ENCODE data around the gene APBA2. TPM values are rescaled to one million over a fixed set of nuclear protein-coding genes. Genes with fewer than 3 reads are reported as not detected.

APBA2 gene
- total and polyA plus RNA-seq, 2 donors, result 6.7 to 15.3 TPM

GRCh38 chr15:28904541-28905315 is 19.0 kb downstream of the APBA2 start:
- peak in 1 of 9 donors; percentile 46 for DNase-seq (ENCODE audit: low read depth in 6 of 9, low spot score in 9 of 9)
- H3K27ac ChIP-seq (ENCODE audit: low read depth in 1 of 2, low read length in 1 of 2), result peak overlapping the region in 1 of 2 donors; percentile 33

GRCh38 chr15:28907338-28907960 is 21.7 kb downstream of the APBA2 start:
- H3K4me3 ChIP-seq (ENCODE audit: low read length in 2 of 2), result no peak overlapping the region
- 95% methylated on average over 11 of the region's 11 CpGs for WGBS
- H3K27me3 ChIP-seq (ENCODE audit: control insufficient read depth in 2 of 2, insufficient read depth in 1 of 2, low read length in 1 of 2), result no peaks in the 10 kb centered on the region
- peaks cover 9 to 20% of the 10 kb centered on the region in 2 donors for H3K4me1 ChIP-seq (ENCODE audit: control insufficient read depth in 2 of 2, insufficient read depth in 2 of 2, low read length in 2 of 2)
- H3K9me3 ChIP-seq (ENCODE audit: control insufficient read depth in 2 of 2, insufficient read depth in 1 of 2, low read length in 1 of 2), result no peaks in the 10 kb centered on the region
- H3K27ac ChIP-seq (ENCODE audit: low read depth in 1 of 2, low read length in 1 of 2), result no peak overlapping the region
- no peaks in the 10 kb centered on the region for H3K36me3 ChIP-seq (ENCODE audit: control insufficient read depth in 2 of 2, insufficient read depth in 2 of 2, low read length in 1 of 2)
- no peak for DNase-seq (ENCODE audit: low read depth in 6 of 9, low spot score in 9 of 9)

More at GRCh38 chr15:28904541-28905315, 19.0 kb downstream of the APBA2 start:
- Histone ChIP-seq H3K4me1 (ENCODE audit: control insufficient read depth in 2 of 2, insufficient read depth in 2 of 2, low read length in 2 of 2) (peaks cover 6 to 18% of the 10 kb centered on the region in 2 donors), H3K9me3 (ENCODE audit: control insufficient read depth in 2 of 2, insufficient read depth in 1 of 2, low read length in 1 of 2) (no peaks in the 10 kb centered on the region), H3K4me3 (ENCODE audit: low read length in 2 of 2) (no peak overlapping the region), H3K27me3 (ENCODE audit: control insufficient read depth in 2 of 2, insufficient read depth in 1 of 2, low read length in 1 of 2) (no peaks in the 10 kb centered on the region), H3K36me3 (ENCODE audit: control insufficient read depth in 2 of 2, insufficient read depth in 2 of 2, low read length in 1 of 2) (no peaks in the 10 kb centered on the region)
- 37% methylated on average over 11 of the region's 11 CpGs for WGBS

GRCh38 chr15:28909958-28910500 is 24.3 kb downstream of the APBA2 start:
- WGBS, result 96% methylated on average over 7 of the region's 7 CpGs
- no peaks in the 10 kb centered on the region for H3K27me3 ChIP-seq (ENCODE audit: control insufficient read depth in 2 of 2, insufficient read depth in 1 of 2, low read length in 1 of 2)
- no peak for DNase-seq (ENCODE audit: low read depth in 6 of 9, low spot score in 9 of 9)
- H3K4me1 ChIP-seq (ENCODE audit: control insufficient read depth in 2 of 2, insufficient read depth in 2 of 2, low read length in 2 of 2), result peaks cover 4 to 18% of the 10 kb centered on the region in 2 donors
- H3K4me3 ChIP-seq (ENCODE audit: low read length in 2 of 2), result no peak overlapping the region
- no peaks in the 10 kb centered on the region for H3K36me3 ChIP-seq (ENCODE audit: control insufficient read depth in 2 of 2, insufficient read depth in 2 of 2, low read length in 1 of 2)
- H3K9me3 ChIP-seq (ENCODE audit: control insufficient read depth in 2 of 2, insufficient read depth in 1 of 2, low read length in 1 of 2), result no peaks in the 10 kb centered on the region
- H3K27ac ChIP-seq (ENCODE audit: low read depth in 1 of 2, low read length in 1 of 2), result no peak overlapping the region

GRCh38 chr15:28911310-28911931 is 25.6 kb downstream of the APBA2 start:
- WGBS, result 39% methylated on average over 8 of the region's 8 CpGs
- no peaks in the 10 kb centered on the region for H3K27me3 ChIP-seq (ENCODE audit: control insufficient read depth in 2 of 2, insufficient read depth in 1 of 2, low read length in 1 of 2)
- H3K4me3 ChIP-seq (ENCODE audit: low read length in 2 of 2), result no peak overlapping the region
- H3K4me1 ChIP-seq (ENCODE audit: control insufficient read depth in 2 of 2, insufficient read depth in 2 of 2, low read length in 2 of 2), result peaks cover 4 to 15% of the 10 kb centered on the region in 2 donors
- H3K9me3 ChIP-seq (ENCODE audit: control insufficient read depth in 2 of 2, insufficient read depth in 1 of 2, low read length in 1 of 2), result no peaks in the 10 kb centered on the region
- no peak for DNase-seq (ENCODE audit: low read depth in 6 of 9, low spot score in 9 of 9)
- H3K36me3 ChIP-seq (ENCODE audit: control insufficient read depth in 2 of 2, insufficient read depth in 2 of 2, low read length in 1 of 2), result no peaks in the 10 kb centered on the region
- no peak overlapping the region for H3K27ac ChIP-seq (ENCODE audit: low read depth in 1 of 2, low read length in 1 of 2)

- DNase-seq (ENCODE audit: low read depth in 6 of 9, low spot score in 9 of 9), result no peak
- H3K9me3 ChIP-seq (ENCODE audit: control insufficient read depth in 2 of 2, insufficient read depth in 1 of 2, low read length in 1 of 2), result no peaks in the 10 kb centered on the region
- no peaks in the 10 kb centered on the region for H3K36me3 ChIP-seq (ENCODE audit: control insufficient read depth in 2 of 2, insufficient read depth in 2 of 2, low read length in 1 of 2)
- H3K27ac ChIP-seq (ENCODE audit: low read depth in 1 of 2, low read length in 1 of 2), result no peak overlapping the region
- peaks cover 4 to 15% of the 10 kb centered on the region in 2 donors for H3K4me1 ChIP-seq (ENCODE audit: control insufficient read depth in 2 of 2, insufficient read depth in 2 of 2, low read length in 2 of 2)
- H3K4me3 ChIP-seq (ENCODE audit: low read length in 2 of 2), result no peak overlapping the region
- 75% methylated on average over 2 of the region's 2 CpGs for WGBS
- no peaks in the 10 kb centered on the region for H3K27me3 ChIP-seq (ENCODE audit: control insufficient read depth in 2 of 2, insufficient read depth in 1 of 2, low read length in 1 of 2)
These were observed 26.6 kb downstream of the APBA2 start for GRCh38 chr15:28912422-28912821.

GRCh38 chr15:28913171-28913765 is 27.5 kb downstream of the APBA2 start:
- 92% methylated on average over 9 of the region's 9 CpGs for WGBS
- no peak for DNase-seq (ENCODE audit: low read depth in 6 of 9, low spot score in 9 of 9)
- no peak overlapping the region for H3K27ac ChIP-seq (ENCODE audit: low read depth in 1 of 2, low read length in 1 of 2)

GRCh38 chr15:28914046-28914445 is 28.3 kb downstream of the APBA2 start:
- DNase-seq (ENCODE audit: low read depth in 6 of 9, low spot score in 9 of 9), result no peak
- H3K27me3 ChIP-seq (ENCODE audit: control insufficient read depth in 2 of 2, insufficient read depth in 1 of 2, low read length in 1 of 2), result peaks cover 0 to 3% of the 10 kb centered on the region in 2 donors
- H3K27ac ChIP-seq (ENCODE audit: low read depth in 1 of 2, low read length in 1 of 2), result no peak overlapping the region
- H3K4me1 ChIP-seq (ENCODE audit: control insufficient read depth in 2 of 2, insufficient read depth in 2 of 2, low read length in 2 of 2), result peaks cover 6 to 18% of the 10 kb centered on the region in 2 donors
- WGBS, result 92% methylated on average over 3 of the region's 3 CpGs
- H3K9me3 ChIP-seq (ENCODE audit: control insufficient read depth in 2 of 2, insufficient read depth in 1 of 2, low read length in 1 of 2), result no peaks in the 10 kb centered on the region
- no peaks in the 10 kb centered on the region for H3K36me3 ChIP-seq (ENCODE audit: control insufficient read depth in 2 of 2, insufficient read depth in 2 of 2, low read length in 1 of 2)
- no peak overlapping the region for H3K4me3 ChIP-seq (ENCODE audit: low read length in 2 of 2)

More at GRCh38 chr15:28913171-28913765, 27.5 kb downstream of the APBA2 start:
- Histone ChIP-seq H3K27me3 (ENCODE audit: control insufficient read depth in 2 of 2, insufficient read depth in 1 of 2, low read length in 1 of 2) (peaks cover 0 to 3% of the 10 kb centered on the region in 2 donors), H3K36me3 (ENCODE audit: control insufficient read depth in 2 of 2, insufficient read depth in 2 of 2, low read length in 1 of 2) (no peaks in the 10 kb centered on the region), H3K4me1 (ENCODE audit: control insufficient read depth in 2 of 2, insufficient read depth in 2 of 2, low read length in 2 of 2) (peaks cover 4 to 15% of the 10 kb centered on the region in 2 donors), H3K9me3 (ENCODE audit: control insufficient read depth in 2 of 2, insufficient read depth in 1 of 2, low read length in 1 of 2) (no peaks in the 10 kb centered on the region), H3K4me3 (ENCODE audit: low read length in 2 of 2) (no peak overlapping the region)

- no peaks in the 10 kb centered on the region for H3K36me3 ChIP-seq (ENCODE audit: control insufficient read depth in 2 of 2, insufficient read depth in 2 of 2, low read length in 1 of 2)
- H3K27me3 ChIP-seq (ENCODE audit: control insufficient read depth in 2 of 2, insufficient read depth in 1 of 2, low read length in 1 of 2), result peaks cover 0 to 3% of the 10 kb centered on the region in 2 donors
- no peaks in the 10 kb centered on the region for H3K9me3 ChIP-seq (ENCODE audit: control insufficient read depth in 2 of 2, insufficient read depth in 1 of 2, low read length in 1 of 2)
- H3K4me3 ChIP-seq (ENCODE audit: low read length in 2 of 2), result no peak overlapping the region
- 93% methylated on average over 18 of the region's 18 CpGs for WGBS
- no peak for DNase-seq (ENCODE audit: low read depth in 6 of 9, low spot score in 9 of 9)
- no peak overlapping the region for H3K27ac ChIP-seq (ENCODE audit: low read depth in 1 of 2, low read length in 1 of 2)
- peaks cover 11 to 22% of the 10 kb centered on the region in 2 donors for H3K4me1 ChIP-seq (ENCODE audit: control insufficient read depth in 2 of 2, insufficient read depth in 2 of 2, low read length in 2 of 2)
These were observed 28.8 kb downstream of the APBA2 start for GRCh38 chr15:28914483-28915023.
